GM12891 (cell line): ENCODE data around the gene FILIP1L.

Experiments
- POLR2A ChIP-seq: IDR thresholded peaks from 2 replicates; pipeline ENCODE4 v1.6.1; 2011; ENCODE audit warnings: low read depth, low read length, control low read depth
- POLR2AphosphoS5 ChIP-seq: IDR thresholded peaks from 2 replicates; pipeline ENCODE4 v1.6.1; 2011; ENCODE audit warnings: low read depth, low read length, control low read depth
- TAF1 ChIP-seq: IDR thresholded peaks from 2 replicates; pipeline ENCODE4 v1.6.1; 2011; ENCODE audit warnings: low read depth, low read length, control low read depth

DNA sequence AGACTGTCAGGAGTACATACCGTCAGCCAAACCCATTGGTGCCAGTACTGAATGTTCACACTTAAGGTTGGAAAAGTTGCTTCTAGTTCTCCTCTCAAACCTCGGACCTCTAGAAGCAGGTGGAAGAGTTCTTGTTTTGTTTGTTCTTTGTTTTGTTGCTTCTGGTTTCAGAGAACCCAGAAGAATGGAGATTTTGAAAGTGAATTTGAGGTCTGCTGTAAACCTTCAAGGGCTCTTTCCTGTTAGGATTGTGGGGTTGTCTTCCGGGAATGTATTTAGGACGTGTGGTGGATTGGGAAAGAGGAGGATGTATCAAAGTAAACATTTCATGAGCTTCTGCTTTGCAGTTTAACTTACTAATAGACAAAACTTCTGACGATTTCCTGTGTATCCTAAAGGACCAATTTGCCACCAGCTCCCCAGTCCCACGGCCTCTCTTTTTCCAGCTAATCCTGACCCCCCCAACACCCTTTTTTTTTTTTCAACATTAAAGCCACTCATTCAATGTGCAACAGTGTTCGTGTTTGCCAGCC lies 50.3 kb downstream of the FILIP1L start:
- TF ChIP-seq POLR2AphosphoS5 (no peak), POLR2A (no peak), TAF1 (no peak)
